CD4-positive, alpha-beta T cell treated with Interleukin-15 for 1 hour (primary cell): Measurements from ENCODE around the gene RPL41.

ENCODE experiments used
- DNase-seq: peaks from one replicate; pipeline ENCODE4 v3.0.0-alpha.2; 2020

RPL41 gene

GRCh38 chr12:56157201-56158028, 41.0 kb downstream of the RPL41 start:
- DNase-seq = peak; percentile 71

- DNase-seq = peak; percentile 95
These were observed 41.8 kb downstream of the RPL41 start, which contains the start of gene MYL6 for GRCh38 chr12:56158029-56158925. Gene MYL6, plus strand, starts transcription at chr12:56158359. Its CDS starts 43 bp downstream, at chr12:56158402.

- peak; percentile 45 for DNase-seq
These were observed 42.6 kb downstream of the RPL41 start for GRCh38 chr12:56158926-56159461.

- DNase-seq = no peak
These were observed 43.2 kb downstream of the RPL41 start for GRCh38 chr12:56159482-56160192.

GRCh38 chr12:56160193-56160763, 43.8 kb downstream of the RPL41 start:
- DNase-seq = peak; percentile 64

GRCh38 chr12:56160894-56161689, 44.7 kb downstream of the RPL41 start:
- DNase-seq = no peak

GRCh38 chr12:56161690-56162351, 45.4 kb downstream of the RPL41 start:
- DNase-seq = no peak

- no peak for DNase-seq
These were observed 46.2 kb downstream of the RPL41 start for GRCh38 chr12:56162468-56163290.

GRCh38 chr12:56163533-56164344, 47.3 kb downstream of the RPL41 start:
- DNase-seq = no peak

- no peak for DNase-seq
These were observed 47.9 kb downstream of the RPL41 start for GRCh38 chr12:56164345-56164729.

GRCh38 chr12:56165369-56165768, 48.9 kb downstream of the RPL41 start:
- DNase-seq = no peak
